SK-N-SH treated with all-trans-retinoic acid at 6 μM for 48 hours (cell line): ENCODE measurements around the gene ASB10.

Experiments
- ATAC-seq: fragments of 200-7000 bp; cut with Tn5 transposase; 3 replicates; pipeline ENCODE4 v1.9.1; 2020; ENCODE audit warnings: mild to moderate bottlenecking, moderate library complexity
- ARNTL ChIP-seq: fragments of 450-650 bp; formaldehyde crosslinking; IDR thresholded peaks from 2 replicates; pipeline ENCODE4 v1.5.0; 2020; ENCODE audit warnings: low read depth, mild to moderate bottlenecking, moderate library complexity, borderline replicate concordance
- BACH2 ChIP-seq: fragments of 250-450 bp; sonication (Bioruptor Pico); IDR thresholded peaks from 2 replicates; pipeline ENCODE4 v1.9.0; 2021; ENCODE audit warnings: mild to moderate bottlenecking, borderline replicate concordance
- CSDC2 ChIP-seq: fragments of 250-450 bp; sonication (Bioruptor Pico); IDR thresholded peaks from 2 replicates; pipeline ENCODE4 v1.5.0; 2020; ENCODE audit warnings: mild to moderate bottlenecking, moderate library complexity
- ESRRG ChIP-seq: fragments of 250-450 bp; sonication (Bioruptor Pico); IDR thresholded peaks from 2 replicates; pipeline ENCODE4 v1.6.1; 2021; ENCODE audit warnings: mild to moderate bottlenecking
- GLIS3 ChIP-seq: fragments of 250-450 bp; sonication (Bioruptor Pico); IDR thresholded peaks from 2 replicates; pipeline ENCODE4 v1.5.0; 2020; ENCODE audit warnings: mild to moderate bottlenecking, moderate library complexity
- ISL1 ChIP-seq: fragments of 250-450 bp; sonication (Bioruptor Pico); IDR thresholded peaks from 2 replicates; pipeline ENCODE4 v2.1.2; 2022; ENCODE audit warnings: mild to moderate bottlenecking, moderate library complexity
- OSR1 ChIP-seq: fragments of 250-450 bp; sonication (Bioruptor Pico); IDR thresholded peaks from 2 replicates; pipeline ENCODE4 v1.8.0; 2022; ENCODE audit warnings: moderate library complexity, mild to moderate bottlenecking, inconsistent platforms
- PPARA ChIP-seq: fragments of 250-450 bp; sonication (Bioruptor Pico); IDR thresholded peaks from 2 replicates; pipeline ENCODE4 v1.5.0; 2020; ENCODE audit warnings: mild to moderate bottlenecking, borderline replicate concordance
- RARB ChIP-seq: fragments of 250-450 bp; sonication (Bioruptor Pico); IDR thresholded peaks from 2 replicates; pipeline ENCODE4 v1.8.0; 2021; ENCODE audit warnings: mild to moderate bottlenecking, moderate library complexity
- SNAI2 ChIP-seq: fragments of 250-450 bp; sonication (Bioruptor Pico); IDR thresholded peaks from 2 replicates; pipeline ENCODE4 v1.5.0; 2020; ENCODE audit warnings: mild to moderate bottlenecking, moderate library complexity
- TCF4 ChIP-seq: fragments of 250-450 bp; sonication (Bioruptor Pico); IDR thresholded peaks from 2 replicates; pipeline ENCODE4 v1.8.0; 2021; ENCODE audit warnings: mild to moderate bottlenecking, moderate library complexity, borderline replicate concordance
- ZC3H10 ChIP-seq: fragments of 250-450 bp; sonication (Bioruptor Pico); IDR thresholded peaks from 2 replicates; pipeline ENCODE4 v1.5.1; 2021; ENCODE audit warnings: mild to moderate bottlenecking, moderate library complexity
- ZFP3 ChIP-seq: fragments of 250-450 bp; sonication (Bioruptor Pico); IDR thresholded peaks from 2 replicates; pipeline ENCODE4 v1.5.0; 2020; ENCODE audit warnings: mild to moderate bottlenecking, moderate library complexity
- ZFP30 ChIP-seq: fragments of 450-650 bp; formaldehyde crosslinking; IDR thresholded peaks from 2 replicates; pipeline ENCODE4 v1.5.0; 2022; ENCODE audit warnings: mild to moderate bottlenecking, moderate library complexity
- ZNF565 ChIP-seq: fragments of 450-650 bp; formaldehyde crosslinking; conservative IDR thresholded peaks from 2 replicates; pipeline ENCODE4 v1.5.0; 2020; ENCODE audit warnings: low read depth, mild to moderate bottlenecking, moderate library complexity
- ZNF70 ChIP-seq: fragments of 450-650 bp; formaldehyde crosslinking; IDR thresholded peaks from 2 replicates; pipeline ENCODE4 v1.5.0; 2020; ENCODE audit warnings: mild to moderate bottlenecking, moderate library complexity
- ZNF8 ChIP-seq: fragments of 450-650 bp; formaldehyde crosslinking; IDR thresholded peaks from 2 replicates; pipeline ENCODE4 v1.5.0; 2020; ENCODE audit warnings: mild to moderate bottlenecking, moderate library complexity
- TF ChIP-seq, protein P1 (sequence below): fragments of 250-450 bp; sonication (Bioruptor Pico); IDR thresholded peaks from 2 replicates; pipeline ENCODE4 v1.8.0; 2021; ENCODE audit warnings: low read depth, mild to moderate bottlenecking, moderate library complexity, borderline replicate concordance
- TF ChIP-seq, protein P2 (sequence below): fragments of 250-450 bp; sonication (Bioruptor Pico); IDR thresholded peaks from 2 replicates; pipeline ENCODE4 v1.5.1; 2021; ENCODE audit warnings: mild to moderate bottlenecking, moderate library complexity
- TF ChIP-seq, protein P3 (sequence below): fragments of 250-450 bp; sonication (Bioruptor Pico); IDR thresholded peaks from 2 replicates; pipeline ENCODE4 v1.5.0; 2020; ENCODE audit warnings: mild to moderate bottlenecking, moderate library complexity
- TF ChIP-seq, protein P4 (sequence below): fragments of 250-450 bp; sonication (Bioruptor Pico); IDR thresholded peaks from 2 replicates; pipeline ENCODE4 v1.5.1; 2020; ENCODE audit warnings: low read depth, mild to moderate bottlenecking, moderate library complexity

Gene ASB10

DNA sequence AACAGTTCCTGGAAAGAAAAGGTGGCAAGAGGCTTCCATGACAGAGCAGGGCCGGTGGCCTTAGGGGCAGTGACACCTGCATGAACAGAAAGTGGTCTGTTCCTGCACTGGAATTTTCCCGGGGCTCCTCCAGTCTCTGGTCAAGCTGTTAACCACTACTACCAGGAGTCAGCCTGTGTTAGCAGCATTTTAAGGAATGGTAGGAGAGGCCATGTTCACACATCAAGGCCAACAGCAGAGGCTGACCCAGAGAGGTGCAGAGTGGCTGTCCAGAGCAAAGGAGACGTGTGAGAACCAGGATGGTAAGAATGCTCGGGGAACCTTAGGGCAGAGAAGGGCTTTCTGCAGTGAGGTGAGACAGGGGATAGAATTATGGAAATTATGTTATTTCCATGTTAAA is 14.7 kb upstream of the ASB10 start:
- TF ChIP-seq SNAI2 (CRISPR knock-in tag) (no peak), GLIS3 (CRISPR knock-in tag) (no peak), OSR1 (CRISPR knock-in tag) (no peak), RARB (CRISPR knock-in tag) (no peak), ARNTL (no peak), ZFP30 (no peak), ZNF565 (CRISPR knock-in tag) (no peak), ZNF8 (CRISPR knock-in tag) (no peak), ESRRG (CRISPR knock-in tag) (no peak), BACH2 (CRISPR knock-in tag) (no peak), CSDC2 (CRISPR knock-in tag) (no peak), TCF4 (CRISPR knock-in tag) (no peak)
- TF ChIP-seq, protein P1, sequence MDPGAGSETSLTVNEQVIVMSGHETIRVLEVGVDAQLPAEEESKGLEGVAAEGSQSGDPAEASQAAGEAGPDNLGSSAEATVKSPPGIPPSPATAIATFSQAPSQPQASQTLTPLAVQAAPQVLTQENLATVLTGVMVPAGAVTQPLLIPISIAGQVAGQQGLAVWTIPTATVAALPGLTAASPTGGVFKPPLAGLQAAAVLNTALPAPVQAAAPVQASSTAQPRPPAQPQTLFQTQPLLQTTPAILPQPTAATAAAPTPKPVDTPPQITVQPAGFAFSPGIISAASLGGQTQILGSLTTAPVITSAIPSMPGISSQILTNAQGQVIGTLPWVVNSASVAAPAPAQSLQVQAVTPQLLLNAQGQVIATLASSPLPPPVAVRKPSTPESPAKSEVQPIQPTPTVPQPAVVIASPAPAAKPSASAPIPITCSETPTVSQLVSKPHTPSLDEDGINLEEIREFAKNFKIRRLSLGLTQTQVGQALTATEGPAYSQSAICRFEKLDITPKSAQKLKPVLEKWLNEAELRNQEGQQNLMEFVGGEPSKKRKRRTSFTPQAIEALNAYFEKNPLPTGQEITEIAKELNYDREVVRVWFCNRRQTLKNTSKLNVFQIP (CRISPR knock-in tag): no peak
- TF ChIP-seq, protein P2, sequence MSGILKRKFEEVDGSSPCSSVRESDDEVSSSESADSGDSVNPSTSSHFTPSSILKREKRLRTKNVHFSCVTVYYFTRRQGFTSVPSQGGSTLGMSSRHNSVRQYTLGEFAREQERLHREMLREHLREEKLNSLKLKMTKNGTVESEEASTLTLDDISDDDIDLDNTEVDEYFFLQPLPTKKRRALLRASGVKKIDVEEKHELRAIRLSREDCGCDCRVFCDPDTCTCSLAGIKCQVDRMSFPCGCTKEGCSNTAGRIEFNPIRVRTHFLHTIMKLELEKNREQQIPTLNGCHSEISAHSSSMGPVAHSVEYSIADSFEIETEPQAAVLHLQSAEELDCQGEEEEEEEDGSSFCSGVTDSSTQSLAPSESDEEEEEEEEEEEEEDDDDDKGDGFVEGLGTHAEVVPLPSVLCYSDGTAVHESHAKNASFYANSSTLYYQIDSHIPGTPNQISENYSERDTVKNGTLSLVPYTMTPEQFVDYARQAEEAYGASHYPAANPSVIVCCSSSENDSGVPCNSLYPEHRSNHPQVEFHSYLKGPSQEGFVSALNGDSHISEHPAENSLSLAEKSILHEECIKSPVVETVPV (CRISPR knock-in tag): no peak
- TF ChIP-seq, protein P3, sequence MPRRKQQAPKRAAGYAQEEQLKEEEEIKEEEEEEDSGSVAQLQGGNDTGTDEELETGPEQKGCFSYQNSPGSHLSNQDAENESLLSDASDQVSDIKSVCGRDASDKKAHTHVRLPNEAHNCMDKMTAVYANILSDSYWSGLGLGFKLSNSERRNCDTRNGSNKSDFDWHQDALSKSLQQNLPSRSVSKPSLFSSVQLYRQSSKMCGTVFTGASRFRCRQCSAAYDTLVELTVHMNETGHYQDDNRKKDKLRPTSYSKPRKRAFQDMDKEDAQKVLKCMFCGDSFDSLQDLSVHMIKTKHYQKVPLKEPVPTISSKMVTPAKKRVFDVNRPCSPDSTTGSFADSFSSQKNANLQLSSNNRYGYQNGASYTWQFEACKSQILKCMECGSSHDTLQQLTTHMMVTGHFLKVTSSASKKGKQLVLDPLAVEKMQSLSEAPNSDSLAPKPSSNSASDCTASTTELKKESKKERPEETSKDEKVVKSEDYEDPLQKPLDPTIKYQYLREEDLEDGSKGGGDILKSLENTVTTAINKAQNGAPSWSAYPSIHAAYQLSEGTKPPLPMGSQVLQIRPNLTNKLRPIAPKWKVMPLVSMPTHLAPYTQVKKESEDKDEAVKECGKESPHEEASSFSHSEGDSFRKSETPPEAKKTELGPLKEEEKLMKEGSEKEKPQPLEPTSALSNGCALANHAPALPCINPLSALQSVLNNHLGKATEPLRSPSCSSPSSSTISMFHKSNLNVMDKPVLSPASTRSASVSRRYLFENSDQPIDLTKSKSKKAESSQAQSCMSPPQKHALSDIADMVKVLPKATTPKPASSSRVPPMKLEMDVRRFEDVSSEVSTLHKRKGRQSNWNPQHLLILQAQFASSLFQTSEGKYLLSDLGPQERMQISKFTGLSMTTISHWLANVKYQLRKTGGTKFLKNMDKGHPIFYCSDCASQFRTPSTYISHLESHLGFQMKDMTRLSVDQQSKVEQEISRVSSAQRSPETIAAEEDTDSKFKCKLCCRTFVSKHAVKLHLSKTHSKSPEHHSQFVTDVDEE: no peak
- TF ChIP-seq, protein P4, sequence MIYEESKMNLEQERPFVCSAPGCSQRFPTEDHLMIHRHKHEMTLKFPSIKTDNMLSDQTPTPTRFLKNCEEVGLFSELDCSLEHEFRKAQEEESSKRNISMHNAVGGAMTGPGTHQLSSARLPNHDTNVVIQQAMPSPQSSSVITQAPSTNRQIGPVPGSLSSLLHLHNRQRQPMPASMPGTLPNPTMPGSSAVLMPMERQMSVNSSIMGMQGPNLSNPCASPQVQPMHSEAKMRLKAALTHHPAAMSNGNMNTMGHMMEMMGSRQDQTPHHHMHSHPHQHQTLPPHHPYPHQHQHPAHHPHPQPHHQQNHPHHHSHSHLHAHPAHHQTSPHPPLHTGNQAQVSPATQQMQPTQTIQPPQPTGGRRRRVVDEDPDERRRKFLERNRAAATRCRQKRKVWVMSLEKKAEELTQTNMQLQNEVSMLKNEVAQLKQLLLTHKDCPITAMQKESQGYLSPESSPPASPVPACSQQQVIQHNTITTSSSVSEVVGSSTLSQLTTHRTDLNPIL (CRISPR knock-in tag): no peak
- no peak for ATAC-seq

DNA sequence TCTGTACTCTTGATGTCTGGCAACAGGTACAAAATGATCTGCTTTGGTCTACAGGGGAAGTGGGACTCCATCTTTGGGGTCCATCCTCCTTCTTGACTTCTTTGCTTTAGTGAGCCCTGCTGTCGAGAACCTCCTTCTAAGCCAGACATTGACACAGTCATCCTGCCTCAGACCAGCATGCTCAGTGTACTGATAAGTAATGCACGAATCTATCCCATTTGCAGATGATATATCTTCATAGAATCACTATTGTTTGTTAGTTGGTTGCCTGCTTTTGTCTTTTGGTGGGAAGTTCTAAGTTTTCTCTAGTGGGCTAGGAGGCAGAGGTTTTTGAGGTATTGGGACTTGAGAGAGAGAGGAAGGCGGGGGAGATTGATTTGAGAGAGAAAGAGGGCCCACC is 14.3 kb upstream of the ASB10 start:
- TF ChIP-seq ZC3H10: no peak
- ATAC-seq: no peak

DNA sequence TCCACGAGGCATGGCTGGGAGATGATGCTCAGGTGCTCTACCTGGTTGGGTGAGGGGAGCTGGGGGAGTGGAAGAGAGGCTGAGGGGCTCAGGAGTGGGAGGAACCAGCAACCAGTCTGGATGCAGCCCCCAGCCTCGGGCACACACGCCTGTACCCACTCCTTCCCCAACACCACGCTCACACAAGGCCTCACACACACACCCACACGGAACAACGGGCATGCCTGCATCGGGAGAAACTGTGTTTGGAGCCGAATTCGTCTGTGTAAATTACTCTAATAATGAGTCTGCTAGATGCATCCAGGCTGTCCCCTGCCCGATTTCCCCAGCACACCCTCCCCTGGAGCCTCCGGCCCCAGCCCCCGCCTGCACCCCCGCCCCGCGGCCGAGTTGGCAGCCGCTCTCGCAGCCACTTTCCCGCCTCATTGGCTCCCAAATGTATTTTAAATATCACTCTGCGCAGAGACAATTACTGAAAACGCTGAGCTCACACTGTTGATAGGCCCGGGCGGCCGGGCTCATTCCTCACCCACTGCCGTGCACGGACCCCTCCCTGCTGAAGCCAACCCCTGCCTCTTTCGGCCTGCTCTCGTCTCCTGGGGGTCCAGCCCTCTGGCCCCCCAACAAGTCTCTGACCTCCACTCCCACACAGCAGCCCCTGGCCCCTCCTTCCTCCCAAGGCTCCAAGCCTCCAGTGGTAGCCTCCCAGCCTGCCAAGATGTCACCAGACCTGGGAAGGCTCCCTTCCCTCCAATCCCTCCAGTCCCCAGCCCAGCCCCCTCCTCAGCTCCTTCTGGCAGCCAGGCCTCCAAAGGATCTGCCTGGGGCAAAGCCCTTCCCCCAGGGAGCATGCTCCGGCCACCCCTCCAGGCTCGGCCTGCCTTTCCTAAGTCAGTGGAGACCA is 12.1 kb upstream of the ASB10 start:
- ATAC-seq: no peak
- no peak for TF ChIP-seq PPARA

DNA sequence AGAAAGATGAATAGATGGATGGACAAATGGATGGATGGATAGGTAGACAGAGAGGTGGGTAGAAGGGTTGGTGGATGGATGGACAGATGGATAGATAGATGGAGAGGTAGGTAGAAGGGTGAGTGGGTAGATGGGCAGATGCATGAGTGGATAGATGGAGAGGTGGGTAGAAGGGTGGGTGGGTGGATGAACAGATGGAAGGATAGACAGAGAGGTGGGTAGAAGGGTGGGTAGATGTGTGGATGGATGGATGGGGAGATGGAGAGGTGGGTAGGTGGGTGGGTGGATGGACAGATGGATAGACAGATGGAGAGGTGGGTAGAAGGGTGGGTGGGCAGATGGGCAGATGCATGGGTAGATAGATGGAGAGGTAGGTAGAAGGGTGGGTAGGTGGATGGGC is 10.9 kb upstream of the ASB10 start:
- no peak for ATAC-seq
- TF ChIP-seq, protein P4 (CRISPR knock-in tag): no peak
- no peak for TF ChIP-seq RARB (CRISPR knock-in tag)
- no peak for TF ChIP-seq ESRRG (CRISPR knock-in tag)
- no peak for TF ChIP-seq BACH2 (CRISPR knock-in tag)
- TF ChIP-seq ARNTL: no peak
- no peak for TF ChIP-seq ZFP3
- no peak for TF ChIP-seq ZNF8 (CRISPR knock-in tag)
- TF ChIP-seq, protein P3: no peak
- no peak for TF ChIP-seq ISL1 (CRISPR knock-in tag)
- no peak for TF ChIP-seq CSDC2 (CRISPR knock-in tag)
- TF ChIP-seq ZNF70 (CRISPR knock-in tag): no peak
- no peak for TF ChIP-seq ZFP30
